Fibroblast of mammary gland (primary cell): ENCODE measurements around the gene SIGMAR1.

Experiments used
- DNase-seq: peaks from one replicate; pipeline ENCODE4 v3.0.0-alpha.2; 2010; ENCODE audit warnings: low read depth
- H3K4me3 ChIP-seq: 2 replicates; pipeline ENCODE4 v1.5.1; 2011; ENCODE audit warnings: low read depth, mild to moderate bottlenecking, low read length, moderate library complexity; ENCODE audit not compliant: control insufficient read depth
- CTCF ChIP-seq: conservative IDR thresholded peaks from 2 replicates; pipeline ENCODE4 v1.5.1; 2011; ENCODE audit warnings: low read depth, low read length, inconsistent platforms; ENCODE audit not compliant: control insufficient read depth, insufficient read depth

Gene SIGMAR1

GRCh38 chr9:34650816-34651215, 13.2 kb upstream of the SIGMAR1 start:
- DNase-seq: peak; percentile 40
- TF ChIP-seq CTCF: no peak
- no peak overlapping the region for H3K4me3 ChIP-seq

GRCh38 chr9:34648673-34649072, 11.1 kb upstream of the SIGMAR1 start:
- no peak for TF ChIP-seq CTCF
- DNase-seq: no peak
- H3K4me3 ChIP-seq: no peak overlapping the region

- TF ChIP-seq CTCF: no peak
- peak overlapping the region; percentile 56 for H3K4me3 ChIP-seq
- no peak for DNase-seq
Measured at GRCh38 chr9:34647651-34648050, 10.1 kb upstream of the SIGMAR1 start.

GRCh38 chr9:34647084-34647403, 9.5 kb upstream of the SIGMAR1 start:
- H3K4me3 ChIP-seq: peak overlapping the region; percentile 56
- no peak for DNase-seq
- no peak for TF ChIP-seq CTCF

GRCh38 chr9:34646211-34647083, 8.9 kb upstream of the SIGMAR1 start, which contains the start of gene GALT:
Gene GALT (plus strand): TSS chr9:34646675. CDS start chr9:34646705, 30 bp downstream.
- peak; percentile 77 for DNase-seq
- H3K4me3 ChIP-seq: peak within 1 kb of the TSS; percentile 56
- peak; percentile 43 for TF ChIP-seq CTCF

GRCh38 chr9:34644766-34645314, 7.3 kb upstream of the SIGMAR1 start:
- DNase-seq: no peak
- H3K4me3 ChIP-seq: no peak overlapping the region
- no peak for TF ChIP-seq CTCF
